NCI-H187 treated with DMSO at 0.1 percent for 48 hours (cell line): ENCODE results near the gene ARID5B.
"Not testable (repeated sequence)": the region's sequence is repeated elsewhere in the genome, so short reads cannot be mapped to it uniquely, and the experiment has no call there.

Experiments used
- DNase-seq: peaks from one replicate; lab custom pipeline; 2025; lab: John Stamatoyannopoulos, UW

Gene ARID5B

DNA sequence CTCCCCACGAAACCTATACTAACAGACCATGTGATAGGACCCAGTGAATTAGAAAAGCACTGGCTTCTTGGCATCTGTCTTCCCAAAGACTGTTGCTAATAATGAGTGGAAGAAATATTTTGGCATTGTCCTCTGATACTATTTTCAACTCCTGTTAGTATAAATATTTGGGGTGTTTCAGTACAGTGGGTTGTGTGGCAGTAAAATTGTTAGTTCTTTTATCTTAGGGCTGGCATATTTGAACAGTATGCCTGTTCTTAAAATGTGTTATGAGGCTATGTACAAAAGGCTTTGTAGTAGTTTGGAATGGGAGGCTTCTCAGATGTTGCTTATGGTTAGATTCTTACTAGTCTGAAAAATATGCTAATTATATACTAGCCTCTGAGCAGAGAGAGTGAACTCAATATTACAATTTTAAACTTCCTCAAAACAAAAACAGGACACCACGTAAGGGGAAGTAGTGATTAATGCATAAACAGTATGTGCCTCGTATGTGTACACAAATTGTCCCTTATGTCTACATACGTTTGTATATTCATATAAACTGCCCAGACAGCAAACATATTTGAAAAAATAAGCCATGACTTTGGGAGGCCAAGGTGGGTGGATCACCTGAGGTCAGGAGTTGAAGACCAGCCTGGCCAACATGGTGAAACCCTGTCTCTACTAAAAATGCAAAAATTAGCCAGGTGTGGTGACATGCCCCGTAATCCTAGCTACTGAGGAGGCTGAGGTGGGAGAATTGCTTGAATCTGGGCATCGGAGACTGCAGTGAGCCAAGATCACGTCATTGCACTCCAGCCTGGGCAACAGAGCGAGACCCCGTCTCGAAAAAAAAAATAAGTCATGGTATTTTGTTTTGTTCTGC is 115.4 kb downstream of the ARID5B start:
- DNase-seq = no peak

DNA sequence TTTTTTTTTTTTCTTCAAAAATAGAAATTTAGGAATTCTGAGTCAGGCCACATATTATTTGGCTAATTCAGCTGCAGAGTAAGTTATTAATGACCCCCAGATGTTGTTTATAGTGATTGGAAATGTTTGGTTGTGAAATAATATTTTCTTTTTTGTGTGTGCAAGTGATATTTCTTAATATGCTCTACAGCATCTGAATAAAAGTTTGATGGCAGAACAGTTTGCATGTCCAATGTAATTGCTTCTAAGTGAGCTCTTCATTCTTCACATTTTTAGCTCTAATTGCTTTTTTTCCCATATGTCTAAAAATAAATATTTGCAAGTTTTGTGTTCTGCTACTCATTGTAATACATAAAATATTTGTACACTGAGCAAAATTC is 116.0 kb downstream of the ARID5B start:
- DNase-seq = no peak

DNA sequence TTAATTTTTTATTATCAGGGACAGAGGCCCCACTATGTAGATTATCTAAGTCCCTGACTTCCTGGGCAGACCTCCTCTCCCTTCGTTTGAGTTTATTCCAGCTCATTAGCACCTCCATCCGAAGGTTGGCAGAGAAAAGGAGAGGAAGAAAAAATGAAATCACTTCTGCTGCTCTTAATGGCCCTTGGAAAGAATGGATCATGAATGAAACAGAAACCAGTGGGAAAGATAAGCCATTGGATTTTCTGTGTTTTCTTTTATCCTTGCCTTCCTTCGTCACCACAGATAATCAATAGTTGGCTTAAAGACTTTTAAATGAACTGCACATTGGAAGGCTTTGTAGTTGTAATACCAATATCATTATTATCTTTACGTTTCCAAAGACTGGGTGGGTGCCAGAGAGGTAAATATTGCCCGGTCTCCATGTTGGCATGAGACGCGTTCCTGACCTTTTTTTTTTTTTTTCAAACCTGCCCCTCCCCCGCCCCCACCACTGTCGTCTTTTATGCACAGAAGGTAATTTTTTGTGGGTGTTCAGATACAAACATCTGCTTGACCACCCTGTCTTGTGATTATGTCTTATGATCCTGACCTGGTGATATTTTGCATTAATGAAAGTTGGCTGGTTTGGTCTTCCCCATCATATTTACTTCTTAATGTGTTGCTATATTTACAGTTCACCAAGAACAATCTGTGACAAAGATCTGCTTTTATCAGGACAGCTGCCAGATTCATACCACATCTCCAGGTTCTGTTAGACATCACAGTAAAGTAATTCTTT is 116.8 kb downstream of the ARID5B start:
- no peak for DNase-seq

DNA sequence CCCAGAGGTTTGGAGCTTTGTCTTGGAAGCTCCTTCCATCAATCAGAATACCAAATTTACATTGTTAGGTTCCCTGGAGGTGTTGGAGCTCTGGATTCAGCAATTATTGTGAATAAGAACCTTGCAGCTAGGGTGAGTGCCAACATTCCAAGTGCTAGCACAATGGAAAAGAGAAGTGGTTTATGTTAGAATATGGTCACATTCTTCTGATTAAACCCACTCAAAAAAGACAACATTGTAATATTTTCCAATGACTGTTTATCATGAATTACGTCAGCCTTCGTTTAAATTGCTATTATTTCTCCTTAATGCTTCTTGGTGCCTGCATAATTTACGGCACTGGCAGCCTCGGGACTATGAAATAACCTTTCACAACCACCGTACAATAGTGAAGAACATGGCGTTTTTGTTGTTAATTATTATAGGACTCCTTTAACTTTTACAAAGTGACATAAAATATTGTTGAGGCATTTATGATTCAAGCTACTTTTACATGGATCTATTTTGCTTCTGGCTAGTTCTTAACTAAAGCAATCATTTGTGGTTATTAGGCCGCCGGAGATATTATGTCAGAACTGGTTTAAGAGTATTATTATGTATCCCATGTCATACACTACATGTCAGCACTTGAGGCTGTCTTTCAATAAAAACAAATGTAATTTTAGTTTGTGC is 117.7 kb downstream of the ARID5B start:
- no peak for DNase-seq

DNA sequence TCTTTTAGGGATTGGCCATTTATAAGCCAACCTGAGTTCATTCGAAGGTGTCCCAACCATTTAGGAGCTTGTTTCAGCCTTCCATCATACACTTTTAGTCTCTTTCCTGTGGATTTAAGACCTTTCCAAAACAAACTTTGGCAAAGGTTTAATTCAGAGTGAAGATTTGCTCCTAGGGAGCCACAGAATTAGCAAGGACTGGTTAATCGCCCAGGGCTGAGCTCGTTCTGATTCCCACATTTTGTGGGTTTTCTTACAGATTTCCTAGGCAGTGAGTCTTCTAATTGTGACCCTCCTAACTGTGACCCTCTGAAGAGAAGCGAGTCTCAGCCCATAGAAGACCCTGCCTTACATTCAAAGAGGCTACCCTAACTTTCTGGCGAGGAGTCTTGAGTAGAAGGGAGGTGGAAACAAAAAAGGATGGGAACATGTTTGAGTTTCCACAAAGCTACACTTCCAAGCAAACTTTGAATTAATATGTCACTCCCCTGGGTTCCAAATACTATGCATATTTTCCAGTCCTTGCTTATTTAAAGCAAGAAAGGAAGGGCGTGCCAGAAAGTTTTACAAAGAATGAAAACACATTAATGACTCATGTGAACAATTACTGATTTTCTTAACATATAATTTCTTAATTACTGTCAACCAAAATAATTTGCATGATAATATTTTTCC is 118.3 kb downstream of the ARID5B start:
- no peak for DNase-seq

DNA sequence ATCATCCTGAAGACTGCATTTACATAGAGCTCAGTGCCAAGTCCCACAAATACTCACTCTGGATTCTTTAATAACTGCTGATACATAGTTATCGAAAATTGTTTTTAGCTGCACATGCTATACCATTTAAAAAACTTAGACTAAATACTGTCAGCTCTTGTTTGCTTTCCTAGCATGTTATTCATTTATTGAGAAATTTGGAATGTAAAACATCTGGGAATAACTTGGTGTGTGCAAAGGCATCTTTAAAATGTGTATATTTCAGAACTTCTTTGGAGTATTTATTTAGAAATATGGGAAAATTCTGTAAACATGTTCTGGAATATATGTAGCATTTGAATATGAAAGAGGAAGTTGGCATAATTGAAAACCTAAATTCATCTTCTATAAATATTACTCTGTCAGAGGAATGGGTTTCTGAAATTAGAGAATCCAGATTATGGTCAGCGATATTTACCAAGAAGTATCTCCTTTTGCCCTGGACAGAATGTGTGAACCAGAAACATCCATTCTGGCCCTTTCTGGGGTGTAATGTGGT is 119.7 kb downstream of the ARID5B start:
- DNase-seq = no peak

DNA sequence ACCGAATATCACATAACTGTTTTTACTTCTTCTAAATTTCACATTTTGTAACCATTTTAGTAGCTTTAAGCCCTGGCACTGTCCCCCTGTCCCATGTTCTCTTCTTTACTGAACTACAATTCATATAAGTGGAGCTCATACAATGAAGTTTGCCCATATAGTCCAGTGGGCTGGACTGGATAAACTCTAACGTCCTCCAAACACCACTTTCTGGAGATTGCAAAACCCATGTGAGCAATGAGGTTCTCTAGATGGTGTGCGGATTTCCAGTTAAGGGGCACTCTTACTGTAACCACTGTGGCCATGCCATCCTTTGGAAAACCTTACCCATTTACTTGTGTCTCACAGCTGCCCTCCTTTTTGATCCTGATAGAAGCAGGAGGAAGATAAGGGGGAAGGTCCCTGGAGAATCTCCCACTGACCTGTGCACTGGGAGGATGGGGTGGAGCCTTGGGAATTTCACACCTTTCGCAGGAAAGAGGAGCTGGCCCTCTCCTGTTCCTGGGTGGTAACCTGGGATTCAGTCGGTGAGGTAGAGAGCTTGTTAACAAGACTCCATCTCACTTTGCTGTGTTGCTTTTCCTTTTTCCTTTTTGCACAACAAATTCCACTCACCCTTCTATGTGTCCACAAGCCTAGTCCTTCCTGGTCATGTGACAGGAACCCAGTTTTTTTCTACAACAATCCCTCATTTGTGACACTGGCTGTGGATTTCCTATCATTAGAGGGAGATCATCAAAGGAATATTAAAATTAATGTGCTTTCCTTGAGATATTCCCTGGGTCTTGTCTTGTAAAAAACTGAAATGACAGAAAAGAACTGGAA is 120.7 kb downstream of the ARID5B start:
- no peak for DNase-seq

DNA sequence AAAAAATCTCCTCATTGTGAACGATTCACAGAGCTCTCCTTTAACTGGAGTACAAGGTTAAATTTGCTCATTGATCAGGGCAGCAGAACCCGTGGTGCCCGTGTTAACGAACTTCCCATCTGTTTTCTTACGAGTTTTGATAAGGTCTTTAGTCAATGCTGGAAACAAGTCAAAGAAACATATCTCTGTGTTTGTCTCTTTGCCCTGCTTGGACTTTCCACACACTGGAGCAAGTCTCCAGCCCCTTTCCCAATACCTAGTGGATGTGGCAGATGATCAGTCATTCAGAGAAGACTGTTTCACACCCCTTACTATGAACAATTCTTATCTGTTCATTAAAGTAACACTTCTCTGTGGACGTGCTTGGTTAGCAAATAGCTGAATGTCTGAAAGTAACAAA is 121.3 kb downstream of the ARID5B start:
- DNase-seq = no peak

DNA sequence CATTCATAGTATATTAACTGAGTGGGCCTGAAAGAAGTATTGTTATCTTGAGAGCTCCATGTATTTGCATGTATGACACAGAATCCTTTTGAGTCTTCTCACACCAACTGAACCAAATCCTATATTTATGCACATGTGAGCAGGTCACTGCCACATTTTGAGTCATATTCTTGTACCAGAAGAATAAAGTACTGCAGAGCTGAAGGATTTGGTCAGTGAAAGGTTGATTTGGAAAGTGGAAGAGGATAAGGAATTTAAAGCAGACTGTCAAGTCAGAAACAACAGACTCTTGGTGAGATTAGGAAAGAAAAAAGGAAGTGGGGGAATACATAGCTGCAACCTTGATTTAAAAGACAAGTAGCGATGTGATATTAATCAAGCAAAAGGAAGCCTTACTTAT is 121.8 kb downstream of the ARID5B start:
- no peak for DNase-seq

DNA sequence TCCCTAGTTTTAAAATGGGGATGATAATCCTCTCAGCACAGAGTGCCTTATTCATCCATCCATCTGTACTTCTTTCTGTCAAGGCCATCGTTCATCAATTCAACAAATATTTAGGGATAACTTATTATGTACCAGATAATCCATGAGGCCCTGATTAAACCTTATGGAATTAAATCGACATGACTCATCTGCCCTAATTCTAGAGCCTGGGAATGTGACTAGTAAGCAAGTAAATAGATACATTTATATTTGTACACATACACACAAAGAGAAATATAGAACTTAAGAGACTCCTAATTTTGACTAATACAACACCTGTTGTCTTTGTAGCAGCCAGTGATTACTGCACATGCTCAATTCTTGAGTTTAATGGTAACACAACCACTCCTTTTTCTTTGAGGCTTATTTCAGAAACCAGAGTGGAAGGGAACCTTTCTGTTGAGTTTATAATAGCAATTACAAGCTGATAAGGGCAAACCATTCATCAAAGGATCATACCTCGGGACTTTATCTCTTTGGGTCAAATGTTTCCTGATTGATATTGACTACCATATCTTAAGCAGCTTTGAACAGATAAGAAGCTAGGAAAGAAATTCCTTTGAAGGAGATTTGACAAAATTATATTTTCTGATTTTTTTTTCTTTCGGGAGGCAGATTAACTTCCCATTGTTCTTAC is 122.7 kb downstream of the ARID5B start:
- DNase-seq = no peak

DNA sequence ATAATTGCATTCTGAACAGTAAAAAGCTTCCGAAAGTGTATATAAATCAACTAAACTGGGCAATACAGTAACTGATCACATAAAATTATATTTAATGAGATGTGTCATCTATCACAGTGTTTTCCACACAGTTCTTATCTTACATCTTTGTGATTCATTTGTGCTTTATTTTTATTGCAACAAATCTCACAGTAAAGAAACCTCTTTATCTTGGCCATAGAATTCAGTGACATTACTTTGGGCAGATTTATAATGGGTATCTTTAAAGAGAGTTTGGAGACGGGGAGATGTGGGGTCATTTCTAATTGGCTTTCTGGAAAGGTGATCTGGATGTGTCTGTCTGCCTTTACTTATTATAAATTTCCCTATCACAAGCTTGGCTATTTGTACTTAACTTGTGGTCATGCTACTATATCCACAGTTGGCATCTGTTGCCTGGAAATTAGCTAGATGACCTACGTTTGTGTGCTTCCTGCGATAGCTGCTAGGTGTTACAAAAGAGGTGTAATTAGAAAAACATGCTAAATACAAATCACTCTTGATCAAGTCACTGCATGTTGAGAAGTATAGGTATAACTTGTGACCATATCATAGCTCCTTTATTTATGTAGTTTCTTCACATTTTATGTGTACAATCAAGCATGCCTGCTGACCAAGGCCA is 123.8 kb downstream of the ARID5B start:
- no peak for DNase-seq

DNA sequence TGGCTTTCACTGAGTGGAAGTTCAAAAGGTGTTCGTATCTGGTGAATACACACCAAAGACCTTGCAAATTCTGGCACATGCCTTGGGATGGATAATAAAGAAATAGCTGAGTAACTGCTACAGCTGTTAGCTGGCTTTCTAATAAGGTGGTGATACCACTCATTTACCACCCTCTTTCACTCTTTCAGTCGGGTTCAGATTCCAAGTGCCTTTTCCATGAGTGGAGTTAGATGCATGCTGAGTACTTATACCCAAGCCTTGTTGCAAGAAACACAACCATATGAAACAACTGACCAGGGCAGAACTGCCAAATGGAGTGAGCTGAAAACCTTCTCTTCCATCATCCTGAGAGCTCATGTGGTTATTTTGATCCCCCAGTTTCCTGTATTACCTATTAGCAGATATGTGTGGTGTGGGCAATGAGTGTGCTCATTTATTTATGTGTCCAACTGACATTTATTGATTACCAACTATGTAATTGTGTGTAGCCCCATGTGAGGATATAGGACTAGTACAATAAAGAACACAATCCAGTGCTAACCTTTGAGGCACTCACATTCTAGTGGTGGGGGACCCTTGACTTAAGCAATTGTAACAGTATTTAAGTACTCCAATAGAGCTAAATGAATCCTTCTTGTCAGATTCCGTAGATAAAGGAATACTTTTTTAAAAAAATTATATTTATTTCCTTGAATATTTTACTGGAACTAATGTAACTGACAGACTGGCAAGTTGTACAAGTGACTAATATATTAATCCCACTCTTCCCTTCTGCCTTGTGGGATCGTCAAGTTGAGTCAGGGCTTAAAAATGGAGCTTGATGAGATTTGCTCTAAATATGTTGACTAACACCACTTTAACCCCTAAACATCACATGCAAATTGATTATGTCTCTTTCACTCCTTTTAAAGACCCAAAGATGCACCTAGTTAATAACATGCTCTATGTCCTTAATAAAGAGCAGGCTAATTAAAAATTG is 124.7 kb downstream of the ARID5B start:
- no peak for DNase-seq

DNA sequence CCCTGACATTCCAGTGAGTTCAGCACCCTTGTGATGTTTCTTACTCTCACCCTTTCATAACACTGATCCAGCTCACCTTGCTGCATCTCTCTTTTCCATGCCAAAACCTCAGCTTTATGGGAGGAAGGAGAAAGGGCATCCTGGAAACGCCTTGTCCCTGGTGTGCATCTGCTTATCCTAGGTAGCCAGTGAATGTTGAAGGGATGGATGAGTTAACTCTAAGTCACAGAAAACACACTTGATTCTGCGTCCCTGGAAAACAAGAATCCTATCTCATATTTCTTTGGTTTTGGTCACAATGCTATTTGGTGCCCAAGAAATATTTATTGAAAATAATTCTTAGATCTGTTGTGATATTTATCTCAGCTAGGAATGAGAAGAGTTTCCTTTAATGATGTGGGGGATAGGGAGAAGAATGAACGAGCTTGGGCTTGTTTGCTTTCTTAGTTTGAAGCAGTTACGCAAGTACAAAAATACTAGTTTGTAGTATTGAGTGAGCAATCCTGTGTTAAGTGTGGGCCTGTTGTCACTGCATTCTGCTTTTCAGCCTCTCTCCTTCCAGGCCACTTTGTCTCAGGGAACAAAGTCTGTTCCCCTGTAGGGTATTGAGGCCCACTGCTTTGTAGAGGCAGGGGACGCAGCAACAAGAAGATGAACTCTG is 126.5 kb downstream of the ARID5B start:
- DNase-seq = no peak

DNA sequence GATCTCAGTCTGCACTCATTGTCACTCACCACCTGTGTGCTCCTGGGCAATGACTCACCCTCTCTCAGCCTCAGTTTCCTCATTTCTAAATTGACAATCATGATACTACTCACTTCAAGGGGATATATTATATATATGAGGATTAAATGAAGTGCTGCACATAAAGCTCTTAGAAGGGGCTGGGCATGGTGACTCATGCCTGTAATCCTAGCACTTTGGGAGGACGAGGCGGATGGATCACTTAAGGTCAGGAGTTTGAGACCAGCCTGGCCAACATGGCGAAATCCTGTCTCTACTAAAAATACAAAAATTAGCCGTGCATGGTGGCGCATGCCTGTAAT is 127.0 kb downstream of the ARID5B start:
- not testable (repeated sequence) for DNase-seq

DNA sequence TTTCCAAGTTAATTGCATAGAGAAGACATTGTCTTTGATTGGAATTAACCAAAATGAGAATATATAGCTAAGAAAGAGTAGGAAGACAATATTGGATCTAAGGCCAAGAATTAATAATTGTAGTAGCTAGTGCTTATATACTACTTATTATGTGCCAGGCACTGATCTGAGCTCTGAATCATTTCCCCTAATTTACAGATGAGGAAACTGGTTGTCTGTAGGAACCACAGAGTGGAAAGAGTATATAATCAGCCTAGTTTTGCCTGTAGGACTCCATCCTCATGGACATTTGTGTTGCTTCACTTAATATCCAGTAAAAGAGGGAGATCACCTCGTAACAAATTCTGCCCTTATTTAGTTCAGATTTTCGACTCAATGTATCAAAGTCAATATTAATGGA is 127.9 kb downstream of the ARID5B start:
- DNase-seq = no peak

DNA sequence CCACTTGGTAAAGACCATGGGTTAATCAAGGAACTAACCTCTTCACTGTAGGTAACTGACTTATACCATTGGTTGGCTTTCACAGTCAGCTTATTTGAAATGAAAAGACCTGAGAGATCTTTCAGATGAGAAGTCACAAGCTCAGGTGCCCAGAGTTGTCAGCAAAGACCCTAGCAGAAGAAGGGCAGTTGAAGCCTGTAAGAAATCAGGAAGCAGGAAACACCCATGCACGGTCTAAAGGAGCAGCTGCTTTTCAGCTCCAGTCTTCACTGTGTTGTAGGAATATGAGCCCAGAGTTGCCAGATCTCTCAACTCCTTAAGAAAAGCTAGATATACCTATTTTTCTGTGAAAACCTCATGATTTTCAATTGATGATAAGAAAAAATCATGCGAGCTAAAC is 130.0 kb downstream of the ARID5B start:
- no peak for DNase-seq

DNA sequence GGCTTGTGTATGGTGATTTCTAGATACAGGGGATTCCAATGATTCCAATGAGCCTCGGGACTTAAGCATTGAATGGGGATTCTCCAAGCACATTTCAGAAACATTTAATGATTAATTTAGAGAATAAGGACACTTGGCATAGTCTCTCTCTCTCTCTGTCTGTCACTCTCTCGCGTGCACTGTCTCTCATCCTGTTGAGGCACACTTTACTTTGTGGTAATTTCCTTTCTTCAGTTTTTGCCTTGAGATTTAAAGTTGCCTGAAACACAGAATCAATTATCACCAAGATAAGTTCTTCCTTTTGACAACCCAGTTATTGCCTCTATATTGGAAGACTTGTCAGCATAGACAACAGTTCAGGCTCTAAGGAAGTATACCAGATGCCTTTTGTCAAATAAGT is 131.6 kb downstream of the ARID5B start:
- DNase-seq = no peak

DNA sequence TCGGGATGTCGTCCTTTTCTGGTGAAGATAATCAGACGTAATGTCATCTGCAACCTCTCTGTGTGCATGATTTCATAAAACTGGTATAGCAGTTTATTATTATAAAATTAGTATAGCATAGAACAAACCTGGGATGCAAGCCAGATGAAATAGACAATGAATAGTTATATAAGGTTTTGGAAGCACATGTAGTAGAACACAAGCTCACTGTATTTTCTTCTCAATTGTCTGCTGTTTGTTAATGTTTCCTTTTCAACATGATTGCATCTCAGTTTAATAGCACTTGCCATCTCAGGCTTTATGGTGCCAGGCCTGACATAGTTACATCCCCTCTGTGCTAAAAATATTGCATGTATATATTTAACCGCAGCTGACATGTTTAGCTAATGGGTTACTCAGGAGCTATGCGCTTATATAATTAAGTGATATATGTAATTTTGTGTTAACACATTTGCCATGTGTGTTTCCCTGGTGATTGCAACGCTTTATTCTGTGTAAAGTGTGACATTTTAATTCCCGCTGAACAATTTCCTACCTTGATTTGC is 132.7 kb downstream of the ARID5B start:
- DNase-seq = no peak
